ENCODE data around the gene CGB1. TPM values are rescaled to one million over a fixed set of nuclear protein-coding genes. Genes with fewer than 3 reads are reported as not detected.

CGB1 gene
- total RNA-seq, 1 experiment from 2014 or later = not detected

DNA sequence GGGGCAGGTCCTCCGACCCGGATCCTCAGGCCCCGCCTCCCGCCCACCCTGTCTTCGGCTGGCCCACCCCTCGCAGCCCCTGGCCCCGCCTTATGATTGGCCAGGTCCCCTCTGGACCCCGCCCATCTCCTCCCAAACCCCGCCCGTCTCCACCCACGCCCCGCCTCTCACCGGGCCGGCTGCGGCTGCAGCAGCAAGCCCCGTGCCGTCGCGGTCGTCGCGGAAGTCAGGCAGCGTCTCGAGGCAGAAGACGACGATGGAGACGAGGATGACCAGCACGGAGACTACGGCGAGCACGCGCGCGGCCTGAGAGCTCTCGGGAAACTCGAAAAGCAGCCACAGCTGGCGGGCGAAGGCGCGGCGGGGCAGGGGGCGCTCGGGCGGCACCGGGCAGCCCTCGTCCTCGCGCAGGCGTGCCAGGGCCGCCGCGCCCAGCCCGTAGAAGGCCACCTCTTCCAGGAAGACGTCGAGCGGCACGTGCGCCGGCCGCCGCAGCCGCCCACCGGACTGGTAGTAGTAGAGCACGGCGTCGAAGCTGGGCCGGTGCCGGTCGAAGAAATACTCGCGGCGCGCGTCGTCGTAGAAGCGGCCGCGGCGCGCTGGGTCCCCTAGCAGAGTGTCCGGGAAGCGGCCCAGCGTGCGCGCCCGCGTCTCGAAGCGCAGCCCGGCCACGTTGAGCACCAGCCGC lies 35.3 kb upstream of the CGB1 start:
- H3K4me1 ChIP-seq = peaks cover 17% of the 10 kb centered on the region
- TF ChIP-seq CTCF (IDR thresholded peaks at IDR 0.05; ENCODE audit: insufficient read depth in 1 of 2, low read depth in 1 of 2, low read length in 1 of 2, severe bottlenecking in 1 of 2, unreplicated experiment in 1 of 2) = no peak
- Mint-ChIP-seq H3K27me3 (ENCODE audit: insufficient read depth, unreplicated experiment) (no peaks in the 10 kb centered on the region), H3K4me3 (ENCODE audit: unreplicated experiment) (peak overlapping the region; percentile 78), H3K27ac (ENCODE audit: unreplicated experiment) (peak overlapping the region; percentile 83), H3K36me3 (ENCODE audit: insufficient read depth, unreplicated experiment) (peaks cover 19% of the 10 kb centered on the region), H3K9me3 (ENCODE audit: unreplicated experiment) (peaks cover 22% of the 10 kb centered on the region), H3K4me1 (ENCODE audit: low read depth, unreplicated experiment) (peaks cover 25% of the 10 kb centered on the region)
- intact Hi-C loops (cut with micrococcal nuclease; ENCODE audit: unreplicated experiment) = loop anchor here (5.0 kb wide), 2 partner anchors 80 to 285 kb away; partner anchors contain the start of genes GYS1 and RUVBL2
- CTCF ChIA-PET = interaction anchor here (0.6 to 1.0 kb wide), 4 partner anchors 78 to 1497 kb away, joined by 3 to 4 read pairs (median 3); partner anchors contain the start of gene RUVBL2
- no peaks in the 10 kb centered on the region for H3K9me3 ChIP-seq
- H3K36me3 ChIP-seq (ENCODE audit: control insufficient read depth, insufficient read depth, low read length) = no peaks in the 10 kb centered on the region
- POLR2A ChIA-PET = no interaction called here
- no TSS peak for BruUV-seq (replicated peaks)
- H3K4me3 ChIP-seq (ENCODE audit: low read depth, low read length) = peak overlapping the region; percentile 55
- peak; percentile 88 to 92 for DNase-seq
- H3K27me3 ChIP-seq (replicated peaks; ENCODE audit: control insufficient read depth, insufficient read depth, low read length) = no peaks in the 10 kb centered on the region

- DNase-seq = no peak
- Mint-ChIP-seq H3K4me1 (ENCODE audit: low read depth, unreplicated experiment) (peaks cover 39% of the 10 kb centered on the region), H3K9me3 (ENCODE audit: unreplicated experiment) (peaks cover 22% of the 10 kb centered on the region), H3K27ac (ENCODE audit: unreplicated experiment) (no peak overlapping the region), H3K4me3 (ENCODE audit: unreplicated experiment) (peak overlapping the region; percentile 6), H3K27me3 (ENCODE audit: insufficient read depth, unreplicated experiment) (no peaks in the 10 kb centered on the region), H3K36me3 (ENCODE audit: insufficient read depth, unreplicated experiment) (peaks cover 19% of the 10 kb centered on the region)
- intact Hi-C loops (cut with micrococcal nuclease; ENCODE audit: unreplicated experiment) = loop anchor here (5.0 kb wide), 2 partner anchors 78 to 283 kb away; partner anchors contain the start of genes GYS1 and RUVBL2
- BruUV-seq (replicated peaks) = no TSS peak
- no peak for TF ChIP-seq CTCF (IDR thresholded peaks at IDR 0.05; ENCODE audit: insufficient read depth in 1 of 2, low read depth in 1 of 2, low read length in 1 of 2, severe bottlenecking in 1 of 2, unreplicated experiment in 1 of 2)
- Histone ChIP-seq H3K9me3 (no peaks in the 10 kb centered on the region), H3K4me1 (peaks cover 29% of the 10 kb centered on the region), H3K36me3 (ENCODE audit: control insufficient read depth, insufficient read depth, low read length) (no peaks in the 10 kb centered on the region), H3K4me3 (ENCODE audit: low read depth, low read length) (no peak overlapping the region), H3K27me3 (replicated peaks; ENCODE audit: control insufficient read depth, insufficient read depth, low read length) (no peaks in the 10 kb centered on the region)
- ChIA-PET POLR2A (no interaction called here), CTCF (no interaction called here)
These were observed 33.7 kb upstream of the CGB1 start for GRCh38 chr19:49070416-49070815.

DNA sequence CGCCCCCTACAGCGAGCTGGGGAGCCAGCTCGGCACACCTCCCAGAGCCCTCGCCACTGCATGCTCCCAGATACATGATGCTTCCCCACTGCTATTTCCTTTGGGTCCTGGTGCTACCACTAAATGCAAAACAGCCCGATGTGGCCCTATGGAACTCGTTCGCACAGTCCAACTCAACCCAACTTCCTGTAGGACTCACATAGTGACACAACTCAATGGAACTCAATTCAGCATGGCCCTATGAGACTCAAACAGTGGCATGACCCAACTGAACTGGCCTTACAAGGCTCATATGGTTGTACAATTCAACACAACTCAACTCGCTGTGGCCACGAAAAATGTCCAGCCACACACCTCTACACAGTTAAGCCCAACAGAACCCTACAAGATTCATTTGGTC lies 32.3 kb upstream of the CGB1 start:
- peaks cover 19% of the 10 kb centered on the region for H3K36me3 Mint-ChIP-seq (ENCODE audit: insufficient read depth, unreplicated experiment)
- no peak overlapping the region for H3K27ac Mint-ChIP-seq (ENCODE audit: unreplicated experiment)
- H3K27me3 Mint-ChIP-seq (ENCODE audit: insufficient read depth, unreplicated experiment) = no peaks in the 10 kb centered on the region
- Histone ChIP-seq H3K36me3 (ENCODE audit: control insufficient read depth, insufficient read depth, low read length) (no peaks in the 10 kb centered on the region), H3K27me3 (replicated peaks; ENCODE audit: control insufficient read depth, insufficient read depth, low read length) (no peaks in the 10 kb centered on the region), H3K9me3 (no peaks in the 10 kb centered on the region), H3K4me1 (peaks cover 37% of the 10 kb centered on the region), H3K4me3 (ENCODE audit: low read depth, low read length) (no peak overlapping the region)
- no peak overlapping the region for H3K4me3 Mint-ChIP-seq (ENCODE audit: unreplicated experiment)
- ChIA-PET POLR2A (no interaction called here), CTCF (interaction anchor here (1.0 kb wide), 1 partner anchor 10 kb away, joined by 4 read pairs; no protein-coding TSS in a partner anchor)
- no peak for TF ChIP-seq CTCF (IDR thresholded peaks at IDR 0.05; ENCODE audit: insufficient read depth in 1 of 2, low read depth in 1 of 2, low read length in 1 of 2, severe bottlenecking in 1 of 2, unreplicated experiment in 1 of 2)
- no TSS peak for BruUV-seq (replicated peaks)
- H3K4me1 Mint-ChIP-seq (ENCODE audit: low read depth, unreplicated experiment) = peaks cover 37% of the 10 kb centered on the region
- H3K9me3 Mint-ChIP-seq (ENCODE audit: unreplicated experiment) = peaks cover 22% of the 10 kb centered on the region
- intact Hi-C loops (cut with micrococcal nuclease; ENCODE audit: unreplicated experiment) = no loop called here
- DNase-seq = no peak

Measured in Caco-2 (cell line).